GM18867 (cell line): ENCODE data around the gene PIK3C2B.

ENCODE experiments used
- ATAC-seq: cut with Tn5 transposase; IDR thresholded peaks from one replicate; pipeline ENCODE4 v1.9.1; 2021; ENCODE audit warnings: mild to moderate bottlenecking, moderate library complexity; ENCODE audit not compliant: unreplicated experiment

Gene PIK3C2B

GRCh38 chr1:204478921-204479320, 15.7 kb downstream of the PIK3C2B start:
- ATAC-seq: no peak

GRCh38 chr1:204478172-204478899, 16.3 kb downstream of the PIK3C2B start:
- no peak for ATAC-seq

GRCh38 chr1:204477036-204477740, 17.4 kb downstream of the PIK3C2B start:
- no peak for ATAC-seq

- no peak for ATAC-seq
Observed at GRCh38 chr1:204476563-204476962, 18.0 kb downstream of the PIK3C2B start.

GRCh38 chr1:204475656-204476432, 18.8 kb downstream of the PIK3C2B start:
- ATAC-seq: no peak

- ATAC-seq: no peak
Observed at GRCh38 chr1:204473400-204473965, 21.1 kb downstream of the PIK3C2B start.

GRCh38 chr1:204472660-204473059, 21.9 kb downstream of the PIK3C2B start:
- ATAC-seq: no peak

GRCh38 chr1:204471687-204472086, 22.9 kb downstream of the PIK3C2B start:
- ATAC-seq: no peak

- ATAC-seq: no peak
Observed at GRCh38 chr1:204469304-204469703, 25.3 kb downstream of the PIK3C2B start.

GRCh38 chr1:204468766-204469302, 25.8 kb downstream of the PIK3C2B start:
- no peak for ATAC-seq

GRCh38 chr1:204468206-204468605, 26.4 kb downstream of the PIK3C2B start:
- no peak for ATAC-seq

- no peak for ATAC-seq
Observed at GRCh38 chr1:204466416-204467405, 27.9 kb downstream of the PIK3C2B start.

- ATAC-seq: peak; percentile 77
Observed at GRCh38 chr1:204465546-204466415, 28.8 kb downstream of the PIK3C2B start.

GRCh38 chr1:204464701-204465100, 29.9 kb downstream of the PIK3C2B start:
- ATAC-seq: no peak

GRCh38 chr1:204464187-204464631, 30.4 kb downstream of the PIK3C2B start:
- ATAC-seq: no peak

- no peak for ATAC-seq
Observed at GRCh38 chr1:204463125-204464060, 31.2 kb downstream of the PIK3C2B start.

GRCh38 chr1:204462229-204462561, 32.4 kb downstream of the PIK3C2B start:
- no peak for ATAC-seq
